IPS DF 4.7 (cell line): ENCODE measurements around the gene UGGT2.
"Not testable (repeated sequence)": the region's sequence is repeated elsewhere in the genome, so short reads cannot be mapped to it uniquely, and the experiment has no call there.

Source experiments
- DNase-seq: peaks from one replicate; pipeline ENCODE4 v3.0.0-alpha.2; 2013; ENCODE audit warnings: low spot score; ENCODE audit errors: extremely low read depth

UGGT2 gene

GRCh38 chr13:96053003-96053703 lies at the start of gene UGGT2:
Gene UGGT2 (minus strand): TSS chr13:96053401. CDS start chr13:96053312, 89 bp downstream.
- DNase-seq, result no peak

- DNase-seq, result no peak
Measured at GRCh38 chr13:96100457-96101220, 47.4 kb upstream of the UGGT2 start.

GRCh38 chr13:96093296-96094006 lies 40.2 kb upstream of the UGGT2 start:
- no peak for DNase-seq

- DNase-seq, result no peak
Measured at GRCh38 chr13:96091164-96092117, 38.2 kb upstream of the UGGT2 start.

GRCh38 chr13:96090240-96091101 lies 37.3 kb upstream of the UGGT2 start:
- DNase-seq, result no peak

- DNase-seq, result no peak
Measured at GRCh38 chr13:96089749-96090239, 36.6 kb upstream of the UGGT2 start, which contains the start of gene HS6ST3. Gene HS6ST3 (plus strand): TSS chr13:96090107.

GRCh38 chr13:96089139-96089538 lies 35.9 kb upstream of the UGGT2 start:
- no peak for DNase-seq

GRCh38 chr13:96086736-96087135 lies 33.5 kb upstream of the UGGT2 start:
- no peak for DNase-seq

- no peak for DNase-seq
Measured at GRCh38 chr13:96082640-96083039, 29.4 kb upstream of the UGGT2 start.

- no peak for DNase-seq
Measured at GRCh38 chr13:96081888-96082287, 28.7 kb upstream of the UGGT2 start.

GRCh38 chr13:96080676-96081075 lies 27.5 kb upstream of the UGGT2 start:
- DNase-seq, result no peak

GRCh38 chr13:96075953-96076543 lies 22.8 kb upstream of the UGGT2 start:
- DNase-seq, result no peak

- DNase-seq, result no peak
Measured at GRCh38 chr13:96072392-96072791, 19.2 kb upstream of the UGGT2 start.

- DNase-seq, result no peak
Measured at GRCh38 chr13:96071504-96071903, 18.3 kb upstream of the UGGT2 start.

GRCh38 chr13:96068729-96069128 lies 15.5 kb upstream of the UGGT2 start:
- no peak for DNase-seq

GRCh38 chr13:96065849-96066248 lies 12.6 kb upstream of the UGGT2 start:
- no peak for DNase-seq

- no peak for DNase-seq
Measured at GRCh38 chr13:96052656-96053002, 572 bp downstream of the UGGT2 start.

GRCh38 chr13:96051946-96052345 lies 1.3 kb downstream of the UGGT2 start:
- DNase-seq, result not testable (repeated sequence)

GRCh38 chr13:96051491-96051890 lies 1.7 kb downstream of the UGGT2 start:
- DNase-seq, result not testable (repeated sequence)
